SK-N-SH treated with all-trans-retinoic acid at 6 μM for 48 hours (cell line): ENCODE measurements around the gene PBRM1.

Experiments used
- ATAC-seq: fragments of 200-7000 bp; cut with Tn5 transposase; 3 replicates; pipeline ENCODE4 v1.9.1; 2020; ENCODE audit warnings: mild to moderate bottlenecking, moderate library complexity
- BACH2 ChIP-seq: fragments of 250-450 bp; sonication (Bioruptor Pico); IDR thresholded peaks from 2 replicates; pipeline ENCODE4 v1.9.0; 2021; ENCODE audit warnings: mild to moderate bottlenecking, borderline replicate concordance
- CREB5 ChIP-seq: fragments of 250-450 bp; sonication (Bioruptor Pico); IDR thresholded peaks from 2 replicates; pipeline ENCODE4 v1.5.1; 2020; ENCODE audit warnings: low read depth, mild to moderate bottlenecking, moderate library complexity
- CSDC2 ChIP-seq: fragments of 250-450 bp; sonication (Bioruptor Pico); IDR thresholded peaks from 2 replicates; pipeline ENCODE4 v1.5.0; 2020; ENCODE audit warnings: mild to moderate bottlenecking, moderate library complexity
- CSRNP3 ChIP-seq: fragments of 250-450 bp; sonication (Bioruptor Pico); IDR thresholded peaks from 2 replicates; pipeline ENCODE4 v1.5.1; 2021; ENCODE audit warnings: mild to moderate bottlenecking, moderate library complexity
- GLIS3 ChIP-seq: fragments of 250-450 bp; sonication (Bioruptor Pico); IDR thresholded peaks from 2 replicates; pipeline ENCODE4 v1.5.0; 2020; ENCODE audit warnings: mild to moderate bottlenecking, moderate library complexity
- ISL1 ChIP-seq: fragments of 250-450 bp; sonication (Bioruptor Pico); IDR thresholded peaks from 2 replicates; pipeline ENCODE4 v2.1.2; 2022; ENCODE audit warnings: mild to moderate bottlenecking, moderate library complexity
- OSR1 ChIP-seq: fragments of 250-450 bp; sonication (Bioruptor Pico); IDR thresholded peaks from 2 replicates; pipeline ENCODE4 v1.8.0; 2022; ENCODE audit warnings: moderate library complexity, mild to moderate bottlenecking, inconsistent platforms
- PATZ1 ChIP-seq: fragments of 250-450 bp; sonication (Bioruptor Pico); IDR thresholded peaks from 2 replicates; pipeline ENCODE4 v1.8.0; 2020; ENCODE audit warnings: mild to moderate bottlenecking, moderate library complexity, borderline replicate concordance
- POU6F1 ChIP-seq: fragments of 250-450 bp; sonication (Bioruptor Pico); IDR thresholded peaks from 2 replicates; pipeline ENCODE4 v1.8.0; 2021; ENCODE audit warnings: low read depth, mild to moderate bottlenecking, moderate library complexity, borderline replicate concordance
- PPARA ChIP-seq: fragments of 250-450 bp; sonication (Bioruptor Pico); IDR thresholded peaks from 2 replicates; pipeline ENCODE4 v1.5.0; 2020; ENCODE audit warnings: mild to moderate bottlenecking, borderline replicate concordance
- RARB ChIP-seq: fragments of 250-450 bp; sonication (Bioruptor Pico); IDR thresholded peaks from 2 replicates; pipeline ENCODE4 v1.8.0; 2021; ENCODE audit warnings: mild to moderate bottlenecking, moderate library complexity
- SNAI2 ChIP-seq: fragments of 250-450 bp; sonication (Bioruptor Pico); IDR thresholded peaks from 2 replicates; pipeline ENCODE4 v1.5.0; 2020; ENCODE audit warnings: mild to moderate bottlenecking, moderate library complexity
- TOX ChIP-seq: fragments of 250-450 bp; sonication (Bioruptor Pico); IDR thresholded peaks from 2 replicates; pipeline ENCODE4 v1.8.0; 2021; ENCODE audit warnings: mild to moderate bottlenecking, moderate library complexity, borderline replicate concordance
- TSHZ2 ChIP-seq: fragments of 250-450 bp; sonication (Bioruptor Pico); IDR thresholded peaks from 2 replicates; pipeline ENCODE4 v1.5.0; 2020; ENCODE audit warnings: mild to moderate bottlenecking, moderate library complexity
- ZFP3 ChIP-seq: fragments of 250-450 bp; sonication (Bioruptor Pico); IDR thresholded peaks from 2 replicates; pipeline ENCODE4 v1.5.0; 2020; ENCODE audit warnings: mild to moderate bottlenecking, moderate library complexity
- ZFP30 ChIP-seq: fragments of 450-650 bp; formaldehyde crosslinking; IDR thresholded peaks from 2 replicates; pipeline ENCODE4 v1.5.0; 2022; ENCODE audit warnings: mild to moderate bottlenecking, moderate library complexity
- ZNF70 ChIP-seq: fragments of 450-650 bp; formaldehyde crosslinking; IDR thresholded peaks from 2 replicates; pipeline ENCODE4 v1.5.0; 2020; ENCODE audit warnings: mild to moderate bottlenecking, moderate library complexity
- ZNF8 ChIP-seq: fragments of 450-650 bp; formaldehyde crosslinking; IDR thresholded peaks from 2 replicates; pipeline ENCODE4 v1.5.0; 2020; ENCODE audit warnings: mild to moderate bottlenecking, moderate library complexity

Gene PBRM1

GRCh38 chr3:52516509-52517195 is 169.1 kb downstream of the PBRM1 start:
- no peak for ATAC-seq
- no peak for TF ChIP-seq SNAI2 (CRISPR knock-in tag)
- TF ChIP-seq PATZ1 (CRISPR knock-in tag): no peak
- no peak for TF ChIP-seq RARB
- TF ChIP-seq ZNF8: no peak
- TF ChIP-seq ZFP30 (CRISPR knock-in tag): no peak
- TF ChIP-seq BACH2 (CRISPR knock-in tag): no peak
- TF ChIP-seq POU6F1 (CRISPR knock-in tag): no peak
- TF ChIP-seq, all 23 proteins: peak for 0

GRCh38 chr3:52515192-52515591 is 170.5 kb downstream of the PBRM1 start:
- TF ChIP-seq ZFP30 (CRISPR knock-in tag) (no peak), ZNF8 (no peak), PPARA (CRISPR knock-in tag) (no peak), CSDC2 (CRISPR knock-in tag) (no peak), TOX (no peak), ISL1 (no peak)
- no peak for ATAC-seq

- TF ChIP-seq TSHZ2 (CRISPR knock-in tag) (no peak), CSDC2 (CRISPR knock-in tag) (no peak), ZFP3 (CRISPR knock-in tag) (no peak), ZNF8 (no peak), SNAI2 (CRISPR knock-in tag) (no peak), ISL1 (no peak), ZNF70 (no peak), CREB5 (CRISPR knock-in tag) (no peak), PPARA (CRISPR knock-in tag) (no peak), OSR1 (CRISPR knock-in tag) (no peak), GLIS3 (CRISPR knock-in tag) (no peak), POU6F1 (CRISPR knock-in tag) (no peak)
- ATAC-seq: no peak
Measured at GRCh38 chr3:52514576-52514975, 171.1 kb downstream of the PBRM1 start.

GRCh38 chr3:52513281-52513680 is 172.4 kb downstream of the PBRM1 start:
- TF ChIP-seq ISL1 (no peak), ZFP30 (CRISPR knock-in tag) (no peak), RARB (no peak), ZNF70 (no peak), PATZ1 (CRISPR knock-in tag) (no peak), CSRNP3 (CRISPR knock-in tag) (no peak)
- ATAC-seq: no peak
